Heart left ventricle (tissue), 16 donors: ENCODE data around the gene AIMP1. TPM values are rescaled to one million over a fixed set of nuclear protein-coding genes. Genes with fewer than 3 reads are reported as not detected.

Source experiments
- ATAC-seq, 4 donors: fragments of 200-7000 bp; cut with Tn5 transposase; one replicate each; pipeline ENCODE4 v1.9.1; 2020 to 2022; ENCODE audit warnings: moderate library complexity in 4 of 4, mild to moderate bottlenecking in 3 of 4, moderate number of reproducible peaks in 1 of 4
- DNase-seq, 5 donors: peaks; one replicate each; pipeline ENCODE4 v3.0.0-alpha.2; 2020
- H3K27ac ChIP-seq, 12 donors: fragments of 200-600 bp; sonication (generic) in 4 of 12; one replicate each; pipeline versions ENCODE4 v1.5.0 to v1.8.0; 2016 to 2022; ENCODE audit warnings: mild to moderate bottlenecking in 2 of 12
- H3K27me3 ChIP-seq, 9 donors: fragments of 200-600 bp; sonication (generic) in 2 of 9; one replicate each; pipeline versions ENCODE4 v1.5.1 to v1.8.0; 2016 to 2022; ENCODE audit warnings: mild to moderate bottlenecking in 3 of 9
- H3K36me3 ChIP-seq, 9 donors: fragments of 200-600 bp; sonication (generic) in 2 of 9; one replicate each; pipeline versions ENCODE4 v1.5.0 to v1.8.0; 2018 to 2022; ENCODE audit warnings: mild to moderate bottlenecking in 2 of 9
- H3K4me1 ChIP-seq, 12 donors: fragments of 200-600 bp; sonication (generic) in 4 of 12; one replicate each; pipeline versions ENCODE4 v1.5.0 to v1.8.0; 2016 to 2022; ENCODE audit warnings: mild to moderate bottlenecking in 3 of 12
- H3K4me3 ChIP-seq, 12 donors: fragments of 200-600 bp; sonication (generic) in 4 of 12; one replicate each; pipeline versions ENCODE4 v1.5.0 to v1.8.0; 2017 to 2022; ENCODE audit warnings: mild to moderate bottlenecking in 9 of 12, moderate library complexity in 4 of 12
- H3K9me3 ChIP-seq, 12 donors: fragments of 200-600 bp; sonication (generic) in 4 of 12; one replicate each; pipeline versions ENCODE4 v1.5.0 to v1.8.0; 2016 to 2022; ENCODE audit warnings: mild to moderate bottlenecking in 1 of 12
- CTCF ChIP-seq, 12 donors: fragments of 200-600 bp; sonication (generic) in 4 of 12; IDR thresholded peaks; one replicate each; pipeline versions ENCODE4 v1.5.0 to v1.8.0; 2018 to 2022; ENCODE audit warnings: antibody characterized with exemption in 12 of 12, mild to moderate bottlenecking in 5 of 12
- POLR2A ChIP-seq, 2 donors: fragments of 450-650 bp; IDR thresholded peaks; one replicate each; pipeline ENCODE4 v1.6.1; 2017; ENCODE audit warnings: antibody characterized with exemption in 2 of 2, mild to moderate bottlenecking in 2 of 2, moderate library complexity in 2 of 2
- WGBS, 4 donors: extraction: QIAGEN DNeasy Blood & Tissue Kit in 2 of 4; methylation state at CpG; one replicate each; pipeline versions ENCODE4 v1.1.5 to v1.1.7; 2013 to 2018; 5-methylcytosine and 5-hydroxymethylcytosine counted together
- intact Hi-C, 10 donors: fragments of 100-400 bp; cut with DNase I; formaldehyde crosslinking; loops; one replicate each; pipeline versions ENCODE4 v1.11.1 to v1.14.2; 2022
- polyA plus RNA-seq, 2 donors: library from polyadenylated mRNA; stranded (reverse); fragments of 200-250 nt; gene quantifications; one replicate each; pipeline ENCODE4 v1.2.3, GENCODE V29; 2013
- total RNA-seq, 9 donors: library from RNA; depleted of rRNA in 2 of 9; stranded (reverse); fragments of >200 nt in 2 of 9; fragmentation: NEBNext Ultra II Directional in 3 of 9; extraction: Animal tissue kit (Norgen Biotek cat#: 25700) in 3 of 9; gene quantifications; one replicate each; pipeline versions ENCODE4 v1.1.0 to v1.2.4, GENCODE V29; 2016 to 2023
- donor health status: ischemic (EF 13 %, LVEDD 7.1; RV severe dilation, severe dysfunction).
- donor health status: healthy with polysubstance abuse.
- donor health status: DM: no; HTN: yes; CAD: no.
- donor health status: DM: no; HTN: no; CAD: no.
- donor health status: ischemic (EF 25% LVEDD 6.9; RV normal size, moderate dysfunction).
- donor health status: ischemic (EF 25% LVEDD 5.7; RV mildly dilated, moderate dysfunction).
- donor health status: healthy.
- donor health status: DM: yes; HTN: yes; CAD: no.
- donor health status: ischemic (EF 35%, LVEDD 5.7; RV mildly dilated, moderate dysfunction).
- donor health status: nonischemic (EF 11% LVEDD 7.7; RV severe dilation, severe dysfunction).
- donor health status: DM: yes; HTN: yes; CAD: no.
- donor health status: PGD.
- donor health status: ischemic (EF 29% LVEDD 5.4; RV normal size, mild dysfunction).
- donor health status: nonischemic (EF 23%, LVEDD 6.1; RV moderate dilation, normal function).

AIMP1 gene
- total and polyA plus RNA-seq, 11 donors: 15.6 to 37.7 (median 29.4) TPM

DNA sequence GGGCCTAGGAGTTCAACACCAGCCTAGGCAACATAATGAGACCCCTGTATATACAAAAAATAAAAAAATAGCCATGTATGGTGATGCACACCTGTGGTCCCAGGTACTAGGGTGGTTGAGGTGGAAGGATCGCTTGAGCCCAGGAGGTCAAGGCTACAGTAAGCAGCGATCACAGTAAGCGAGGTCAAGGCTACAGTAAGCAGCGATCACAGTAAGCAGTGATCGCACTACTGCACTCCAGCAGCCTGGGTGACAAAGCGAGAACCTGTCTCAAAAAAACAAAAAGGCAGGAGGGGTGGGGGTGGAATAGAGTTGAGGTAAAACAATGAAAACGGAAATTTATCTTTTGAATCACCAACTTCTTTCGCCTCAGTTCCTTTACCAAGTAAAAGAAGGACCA lies 29.7 kb upstream of the AIMP1 start:
- Histone ChIP-seq H3K36me3 (peaks cover 0 to 35% (median 24%) of the 10 kb centered on the region in 9 donors), H3K4me1 (peaks cover 0 to 9% (median 0%) of the 10 kb centered on the region in 12 donors), H3K4me3 (no peak overlapping the region), H3K27me3 (no peaks in the 10 kb centered on the region), H3K9me3 (no peaks in the 10 kb centered on the region), H3K27ac (no peak overlapping the region)
- no peak for DNase-seq
- intact Hi-C loops: no loop called here
- no peak for ATAC-seq
- WGBS, 4 donors: 92 to 98% (median 96%) methylated on average over 8 of the region's 8 CpGs
- TF ChIP-seq CTCF (IDR thresholded peaks at IDR 0.05): no peak
- no peak for TF ChIP-seq POLR2A (IDR thresholded peaks at IDR 0.05)

DNA sequence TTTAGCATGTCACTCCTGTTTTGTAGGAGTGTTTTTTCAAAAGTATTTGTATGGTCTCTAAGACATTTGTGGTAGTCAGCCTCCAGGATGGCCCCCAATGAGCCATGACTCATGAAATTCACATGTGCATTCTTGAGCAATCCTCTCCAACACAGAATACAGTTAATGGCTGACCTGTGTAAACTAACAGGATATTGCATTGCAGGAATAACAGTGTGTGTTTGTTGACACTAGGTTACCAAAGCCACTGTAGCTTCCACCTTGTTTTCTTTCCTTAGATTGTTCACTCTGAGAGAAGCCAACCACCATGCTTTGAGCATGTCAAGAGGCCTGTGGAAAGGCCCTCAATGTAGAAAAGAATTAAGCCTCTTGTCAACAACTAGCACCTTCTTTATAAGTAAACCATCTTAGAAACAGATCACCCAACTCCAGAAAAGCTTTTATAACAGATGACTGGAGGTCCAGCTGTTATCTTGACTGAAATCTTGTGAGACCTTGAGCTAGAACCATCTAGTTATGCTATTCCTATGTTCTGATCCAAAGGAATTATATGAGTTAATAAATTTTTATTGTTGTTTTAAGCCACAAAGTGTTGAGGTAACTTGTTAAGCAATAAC lies 28.9 kb upstream of the AIMP1 start:
- Histone ChIP-seq H3K9me3 (no peaks in the 10 kb centered on the region), H3K27me3 (no peaks in the 10 kb centered on the region), H3K4me3 (no peak overlapping the region), H3K36me3 (peaks cover 0 to 41% (median 31%) of the 10 kb centered on the region in 9 donors), H3K27ac (no peak overlapping the region), H3K4me1 (peaks cover 0 to 8% (median 0%) of the 10 kb centered on the region in 12 donors)
- intact Hi-C loops: no loop called here
- ATAC-seq (no peak), DNase-seq (no peak)
- TF ChIP-seq CTCF (IDR thresholded peaks at IDR 0.05) (no peak), POLR2A (IDR thresholded peaks at IDR 0.05) (no peak)

- peaks cover 0 to 63% (median 54%) of the 10 kb centered on the region in 9 donors for H3K36me3 ChIP-seq
- no peak overlapping the region for H3K27ac ChIP-seq
- no peaks in the 10 kb centered on the region for H3K9me3 ChIP-seq
- H3K27me3 ChIP-seq: no peaks in the 10 kb centered on the region
- no peak for TF ChIP-seq POLR2A (IDR thresholded peaks at IDR 0.05)
- no peak for TF ChIP-seq CTCF (IDR thresholded peaks at IDR 0.05)
- 86 to 94% (median 89%) methylated on average over 2 of the region's 2 CpGs for WGBS, 4 donors
- DNase-seq (no peak), ATAC-seq (no peak)
- no peaks in the 10 kb centered on the region for H3K4me1 ChIP-seq
- no peak overlapping the region for H3K4me3 ChIP-seq
- intact Hi-C loops: no loop called here
Observed at GRCh38 chr4:106289737-106290136, 26.6 kb upstream of the AIMP1 start.

GRCh38 chr4:106291678-106292077 lies 24.7 kb upstream of the AIMP1 start:
- intact Hi-C loops: no loop called here
- DNase-seq (no peak), ATAC-seq (no peak)
- H3K27me3 ChIP-seq: no peaks in the 10 kb centered on the region
- peaks cover 0 to 78% (median 69%) of the 10 kb centered on the region in 9 donors for H3K36me3 ChIP-seq
- H3K27ac ChIP-seq: no peak overlapping the region
- H3K9me3 ChIP-seq: no peaks in the 10 kb centered on the region
- H3K4me3 ChIP-seq: no peak overlapping the region
- 96 to 98% (median 97%) methylated on average over 5 of the region's 5 CpGs for WGBS, 4 donors
- no peaks in the 10 kb centered on the region for H3K4me1 ChIP-seq
- TF ChIP-seq CTCF (IDR thresholded peaks at IDR 0.05): no peak
- no peak for TF ChIP-seq POLR2A (IDR thresholded peaks at IDR 0.05)
